HG03521 (cell line): ENCODE results near the gene FAM199X.

ENCODE experiments used
- ATAC-seq: cut with Tn5 transposase; IDR thresholded peaks from one replicate; pipeline ENCODE4 v1.9.1; 2021; ENCODE audit warnings: mild to moderate bottlenecking, moderate library complexity; ENCODE audit not compliant: unreplicated experiment

The FAM199X gene

DNA sequence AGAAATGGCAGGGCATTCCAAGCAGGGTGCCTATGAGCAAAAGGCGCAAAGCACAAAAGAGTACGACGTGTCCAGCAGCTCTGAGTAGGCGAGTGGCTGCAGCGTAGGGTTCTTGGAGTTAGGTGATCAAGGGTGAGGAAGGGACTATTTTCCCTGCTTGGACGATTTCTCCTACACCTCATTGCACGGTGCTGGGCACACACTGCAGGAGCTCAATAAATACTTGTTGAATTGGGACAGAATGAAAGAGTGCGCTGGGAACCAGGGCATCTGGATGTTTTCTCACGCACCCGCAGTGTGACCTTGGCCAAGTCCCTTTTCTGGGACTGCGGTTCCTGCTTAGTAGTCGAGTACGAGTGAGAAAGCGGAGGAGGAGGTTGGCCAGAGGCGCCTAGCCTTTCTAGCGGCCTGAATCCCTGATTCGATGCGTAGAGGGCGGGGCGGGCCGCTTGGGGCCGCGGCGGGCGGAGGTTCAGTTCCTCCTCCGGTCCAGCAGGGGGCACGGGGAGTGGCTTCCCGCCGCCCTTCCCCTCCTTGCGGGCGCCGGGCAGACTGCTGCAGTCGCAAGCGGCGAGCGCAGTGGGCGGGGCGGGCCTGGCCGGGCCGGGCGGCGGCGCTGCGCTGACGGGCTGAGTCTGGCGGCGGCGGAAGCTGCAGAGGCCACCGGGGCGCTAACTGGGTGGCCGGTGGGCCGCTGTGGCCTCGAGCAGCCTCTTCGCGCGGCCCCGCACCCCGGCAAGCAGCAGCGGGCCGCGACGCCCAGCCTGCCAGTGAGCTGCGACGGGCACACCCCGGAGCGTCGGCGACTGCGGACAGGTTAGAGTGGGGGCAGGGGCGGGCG lies at the start of gene FAM199X:
Gene FAM199X (plus strand): TSS at position 560 of the 841 bp plus-strand sequence. CDS start 333 bp downstream, outside the sequence.
- peak; percentile 95 for ATAC-seq

DNA sequence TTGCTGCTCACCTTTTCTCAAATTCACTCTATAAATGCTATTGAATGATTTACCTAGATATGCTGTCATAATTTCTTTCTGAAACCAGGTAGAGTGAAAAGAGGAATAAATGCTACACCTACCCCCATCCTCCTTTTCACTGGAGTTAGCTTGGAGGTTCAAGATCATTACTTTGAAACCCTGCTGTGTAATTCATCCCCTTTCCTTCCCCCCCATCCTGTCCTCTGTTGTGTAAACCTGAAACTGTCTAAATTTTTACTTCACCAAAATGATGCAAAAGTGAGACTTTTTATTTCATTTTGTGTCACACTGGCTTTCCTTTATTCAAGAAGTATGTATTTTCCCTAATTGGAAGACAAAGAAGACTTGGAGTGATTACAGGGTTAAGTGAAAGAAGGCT lies 48.5 kb upstream of the FAM199X start:
- no peak for ATAC-seq

DNA sequence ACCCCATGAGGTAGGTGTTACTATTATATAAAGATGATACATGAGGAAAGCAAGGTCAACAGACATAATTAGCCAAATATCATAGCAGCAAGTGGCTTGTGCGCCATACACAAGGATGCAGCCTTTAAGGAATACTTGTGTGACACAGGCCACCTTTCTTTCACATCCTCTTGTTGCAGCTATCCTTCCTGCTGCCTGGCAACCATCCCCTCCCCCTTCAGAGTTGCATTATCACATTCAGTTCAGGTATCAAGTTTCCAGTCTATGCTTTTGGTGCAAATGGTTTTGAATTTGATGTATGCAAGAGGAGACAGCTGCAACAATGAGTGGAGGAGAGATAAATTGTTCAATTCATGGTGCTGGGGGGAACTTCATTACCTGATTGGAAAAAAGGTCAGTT lies 47.5 kb upstream of the FAM199X start:
- ATAC-seq: no peak

DNA sequence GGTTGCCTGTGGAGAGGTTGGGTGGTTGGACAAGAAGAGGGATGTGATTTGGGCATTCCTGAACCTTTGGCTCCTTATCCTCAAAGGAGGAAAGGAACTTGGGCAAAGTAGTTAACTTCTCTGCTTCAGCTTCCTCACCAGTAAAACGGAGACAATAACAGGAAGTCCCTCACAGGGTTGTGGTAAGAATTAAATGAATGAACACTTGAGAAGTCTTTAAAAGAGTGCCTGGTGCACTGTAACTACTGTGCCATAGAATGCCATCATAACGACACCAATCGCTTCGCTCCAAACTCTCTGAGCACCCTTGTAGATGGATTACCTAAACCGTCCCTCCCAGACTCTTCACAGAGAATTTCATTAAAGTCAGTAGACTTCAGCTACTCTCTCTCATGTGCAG lies 43.4 kb upstream of the FAM199X start:
- ATAC-seq: no peak

DNA sequence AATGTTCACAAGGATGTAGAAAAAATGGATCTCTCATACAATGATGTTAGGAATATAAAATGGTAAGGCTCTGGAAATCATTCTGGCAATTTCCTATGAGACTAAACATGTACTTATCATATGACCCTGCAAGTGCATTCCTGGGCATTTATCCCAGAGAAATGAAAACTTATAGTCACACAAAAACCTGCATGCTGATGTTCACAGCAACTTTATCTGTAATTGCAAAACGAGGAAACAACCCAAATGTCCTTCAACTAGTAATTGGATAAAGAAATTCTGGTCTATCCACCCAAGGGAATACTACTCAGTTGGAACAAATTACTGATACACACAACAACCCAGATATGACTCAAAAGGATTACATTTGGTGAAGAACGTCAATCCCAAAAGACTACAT lies 39.4 kb upstream of the FAM199X start:
- no peak for ATAC-seq

DNA sequence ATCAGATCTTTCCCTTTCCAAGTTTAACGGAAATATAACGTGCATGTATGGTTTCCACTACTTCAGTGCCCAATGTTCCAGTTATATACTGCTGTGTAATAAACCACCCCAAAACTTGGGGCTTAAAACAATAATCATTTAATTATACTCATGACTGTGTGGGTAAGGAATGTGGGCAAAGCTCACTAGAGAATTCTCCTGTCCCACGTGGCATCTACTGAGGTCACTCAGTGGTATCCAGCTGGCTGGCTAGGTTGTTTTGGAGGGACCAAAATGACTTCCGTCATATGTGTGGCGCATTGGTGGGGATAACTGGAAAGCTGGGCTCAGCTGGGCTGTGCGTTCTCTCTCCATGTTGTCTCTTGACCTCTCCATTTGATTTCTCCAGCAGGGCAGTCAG lies 35.4 kb upstream of the FAM199X start:
- ATAC-seq: no peak

DNA sequence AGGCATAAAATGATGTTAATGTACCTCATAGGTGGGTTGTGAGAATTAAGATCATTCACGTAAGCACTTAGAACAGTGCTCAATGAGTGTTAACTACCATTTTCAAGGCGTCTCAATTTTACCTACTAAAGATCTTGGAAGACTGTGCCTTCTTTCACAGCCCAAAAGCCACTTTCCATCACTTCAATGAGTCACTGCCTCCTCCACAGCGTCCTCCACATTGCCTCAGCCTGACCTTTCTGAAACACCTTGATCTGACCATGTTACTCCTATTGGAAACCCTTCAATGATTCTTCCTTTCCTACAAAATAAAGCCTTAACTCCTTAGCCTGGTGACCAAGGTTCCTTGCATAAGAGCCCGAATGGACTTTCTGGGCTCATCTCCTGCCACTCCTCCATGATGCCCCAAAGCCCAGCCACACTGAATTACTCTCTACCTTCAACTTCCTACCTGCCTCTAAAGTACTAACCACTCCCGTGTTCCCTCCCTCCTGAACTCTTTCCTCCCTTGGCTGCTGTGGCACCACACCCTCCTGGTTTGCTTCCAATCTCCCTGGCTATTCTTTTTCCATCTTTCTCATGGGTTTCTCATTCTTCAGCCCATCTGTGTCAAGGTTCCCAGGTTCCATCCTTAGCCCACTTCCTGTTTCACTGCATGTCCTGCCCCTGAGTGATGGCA lies 31.5 kb upstream of the FAM199X start:
- ATAC-seq: no peak

DNA sequence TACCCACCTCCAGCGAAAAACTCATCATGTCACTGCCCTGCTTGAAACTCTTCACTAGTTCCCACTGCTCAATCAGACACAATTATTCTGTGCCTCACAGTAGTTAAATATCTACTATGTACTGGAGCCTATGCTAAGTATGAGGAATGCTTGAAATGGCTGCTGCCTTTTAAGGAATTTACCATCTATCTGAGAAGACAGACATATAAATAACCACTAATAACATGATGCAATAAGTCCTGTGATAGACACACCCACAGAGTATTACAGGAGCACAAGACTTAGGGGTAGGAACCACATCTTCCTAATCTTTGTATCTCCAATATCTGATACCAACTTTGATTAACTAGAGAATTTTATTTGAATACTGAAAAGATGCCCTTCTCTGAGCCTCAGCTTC lies 30.6 kb upstream of the FAM199X start:
- no peak for ATAC-seq

DNA sequence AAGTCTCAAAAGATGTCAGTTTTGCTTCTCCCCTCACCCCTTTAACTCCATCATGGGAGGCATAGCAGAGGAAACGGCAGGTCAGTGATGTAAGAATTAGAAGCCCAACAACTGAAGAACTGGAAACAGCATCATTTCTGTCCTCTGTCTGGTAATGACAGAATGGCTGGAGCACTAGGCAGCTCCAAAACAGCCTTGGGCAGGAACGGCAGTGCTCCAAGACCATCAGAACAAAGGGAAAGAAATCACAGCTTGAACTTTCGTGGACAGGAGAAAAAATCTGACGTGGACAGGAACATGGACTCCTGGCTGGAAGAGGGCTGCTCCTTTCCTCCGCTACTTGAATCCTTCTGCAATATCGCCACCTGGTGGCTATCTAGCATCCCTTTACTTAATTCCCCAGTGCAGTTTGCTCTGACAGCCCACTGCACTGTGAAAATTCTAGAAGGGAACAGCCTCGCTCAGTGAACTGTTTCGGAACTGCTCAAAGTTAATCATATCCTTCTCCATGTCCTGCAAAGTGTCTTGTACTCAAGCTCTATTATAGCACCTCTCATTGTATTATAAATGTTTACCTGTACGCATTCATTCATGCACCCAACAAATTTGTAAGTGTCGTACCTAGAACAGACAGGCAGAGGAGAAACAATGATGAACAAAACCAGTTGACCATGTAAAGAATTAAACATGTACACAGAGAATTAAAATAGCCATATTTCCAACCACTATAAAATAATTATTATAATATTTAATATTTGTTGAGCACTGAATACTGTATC lies 29.8 kb upstream of the FAM199X start:
- ATAC-seq: no peak

DNA sequence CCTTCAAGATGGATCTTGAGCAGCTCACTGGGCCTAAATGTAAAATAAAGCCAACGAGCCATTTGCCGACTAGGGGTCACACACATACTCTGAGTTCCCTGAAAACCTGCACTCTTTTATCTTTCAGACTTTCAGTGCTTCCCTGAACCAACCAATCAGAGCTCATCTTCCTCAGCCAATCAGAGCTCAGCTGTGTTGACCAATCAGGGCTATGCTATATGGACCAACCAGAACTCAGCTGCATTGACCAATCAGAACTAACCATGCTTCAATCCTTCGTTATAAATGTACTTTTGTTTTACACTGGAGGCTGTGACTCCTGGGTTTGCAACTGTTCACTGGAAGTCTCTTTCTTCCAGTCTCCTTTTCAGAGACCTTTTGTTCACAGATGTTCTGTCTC lies 28.8 kb upstream of the FAM199X start:
- ATAC-seq: no peak

DNA sequence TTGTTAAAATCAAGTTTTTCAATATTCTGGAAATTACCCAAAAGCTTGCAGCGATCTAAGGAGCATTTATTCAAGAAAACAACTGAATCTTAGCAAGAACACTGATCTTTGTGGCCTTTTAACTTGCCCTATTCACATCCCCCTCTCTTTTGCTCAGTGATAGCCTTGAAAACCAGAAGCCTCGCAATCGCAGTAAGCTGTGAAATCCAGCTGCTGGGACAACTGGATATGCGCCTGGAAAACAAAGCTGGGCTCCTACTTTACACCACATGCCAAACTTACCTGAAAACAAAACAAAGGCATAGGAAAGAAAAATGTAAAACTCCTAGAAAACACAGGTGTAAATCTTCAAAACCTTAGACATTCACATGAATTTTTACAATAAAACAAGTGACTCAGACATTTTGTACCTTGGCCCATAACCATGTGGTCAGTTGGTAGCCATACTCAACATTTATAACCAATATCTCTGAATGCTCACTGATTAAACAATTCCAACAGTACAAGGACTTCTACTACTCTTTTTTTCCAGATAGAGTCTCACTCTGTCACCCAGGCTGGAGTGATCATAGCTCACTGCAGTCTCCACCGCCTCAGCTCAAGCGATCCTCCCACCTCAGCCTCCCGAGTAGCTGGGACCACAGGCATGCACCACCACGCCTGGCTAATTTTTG lies 25.0 kb upstream of the FAM199X start:
- no peak for ATAC-seq

DNA sequence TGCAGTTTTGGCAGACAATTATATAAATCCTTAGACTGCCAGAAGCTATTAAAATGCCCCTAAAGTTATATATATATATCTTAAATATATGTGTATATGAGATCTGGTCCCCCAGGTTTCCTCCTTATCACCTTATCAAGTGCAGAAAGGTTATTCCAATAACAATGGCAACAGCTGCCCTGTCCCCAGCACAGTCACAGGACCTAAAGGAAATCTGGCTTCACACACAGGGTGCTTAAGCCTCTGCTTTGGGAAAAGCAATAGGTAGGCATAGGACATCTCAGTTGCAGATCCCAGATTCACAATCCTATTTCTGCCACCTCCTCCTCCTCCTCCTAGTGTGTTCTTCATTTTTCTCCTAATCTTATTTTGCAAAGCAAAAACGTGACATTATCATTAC lies 15.2 kb upstream of the FAM199X start:
- no peak for ATAC-seq

DNA sequence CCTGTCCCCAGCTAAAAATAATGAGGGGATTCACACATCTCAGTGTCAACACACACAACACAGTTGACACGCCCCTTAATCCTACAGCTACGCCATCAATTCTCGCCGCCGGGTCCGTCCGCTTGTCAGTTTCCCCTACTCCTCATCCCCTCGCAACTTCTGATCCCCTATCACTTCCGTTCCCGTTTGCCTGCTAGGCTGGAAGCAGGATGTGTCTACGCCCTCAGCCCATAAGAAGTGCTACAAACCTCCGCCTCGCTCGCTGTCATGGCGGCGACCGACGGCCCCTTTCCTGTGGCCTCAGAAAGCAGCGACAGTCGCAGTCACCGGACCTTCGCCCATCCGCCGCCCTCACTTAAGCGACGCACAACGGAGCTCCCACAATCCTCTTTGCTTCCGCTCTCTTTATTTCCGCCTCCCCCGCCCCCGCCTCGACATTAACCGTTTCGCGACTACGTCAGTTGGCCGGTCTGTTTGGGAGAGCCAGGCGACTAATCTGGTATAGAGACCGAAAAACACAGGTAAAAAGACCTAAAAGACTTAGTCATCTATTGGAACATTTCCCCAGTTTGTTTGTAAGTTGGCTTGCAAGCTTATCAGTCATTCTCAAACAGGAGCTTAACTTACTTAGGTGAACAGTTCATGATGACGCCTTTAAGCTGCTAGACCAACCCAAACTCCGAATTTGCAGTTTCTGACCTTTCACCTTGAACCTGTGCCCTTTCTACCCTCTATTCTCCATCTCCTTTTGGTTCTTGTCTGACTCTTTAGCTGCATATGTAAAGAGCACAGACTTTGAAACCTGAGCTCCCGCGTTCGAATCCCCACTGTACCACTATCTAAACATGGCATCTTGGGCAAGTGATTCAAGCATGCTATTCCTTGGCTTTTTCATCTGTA lies 9.4 kb upstream of the FAM199X start, which contains the start of gene SLC25A53:
Gene SLC25A53 (minus strand): TSS at position 380 of the 900 bp plus-strand sequence. CDS start 51,752 bp downstream, outside the sequence.
- peak; percentile 94 for ATAC-seq

DNA sequence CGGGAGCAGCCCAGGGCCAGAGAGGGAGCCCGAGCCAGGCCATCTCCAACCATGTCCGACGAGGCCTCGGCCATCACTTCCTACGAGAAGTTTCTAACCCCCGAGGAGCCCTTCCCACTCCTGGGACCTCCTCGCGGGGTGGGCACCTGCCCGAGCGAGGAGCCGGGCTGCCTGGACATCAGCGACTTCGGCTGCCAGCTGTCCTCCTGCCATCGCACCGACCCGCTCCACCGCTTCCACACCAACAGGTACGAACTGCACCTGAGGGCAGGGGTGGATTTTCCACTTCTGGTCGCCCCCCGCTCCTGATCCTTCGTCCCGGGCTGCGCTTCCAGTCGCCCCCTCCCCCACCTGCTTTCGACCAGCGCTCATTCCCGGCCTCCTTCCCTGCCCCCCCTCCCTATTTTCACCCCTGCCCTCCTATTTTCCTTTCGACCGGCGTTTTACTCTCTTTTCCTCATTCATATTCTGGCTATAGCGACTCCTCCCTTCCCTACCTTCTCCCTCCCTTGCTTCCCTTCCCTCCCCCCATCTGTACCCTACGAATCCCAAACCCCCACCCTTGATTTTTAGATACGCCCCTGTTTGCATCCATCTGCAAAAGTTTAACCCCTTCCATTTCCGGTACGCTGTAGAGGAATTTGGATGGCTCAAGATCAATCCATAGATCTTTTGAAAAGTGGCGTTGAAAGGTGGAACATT lies 633 bp downstream of the FAM199X start:
- no peak for ATAC-seq

DNA sequence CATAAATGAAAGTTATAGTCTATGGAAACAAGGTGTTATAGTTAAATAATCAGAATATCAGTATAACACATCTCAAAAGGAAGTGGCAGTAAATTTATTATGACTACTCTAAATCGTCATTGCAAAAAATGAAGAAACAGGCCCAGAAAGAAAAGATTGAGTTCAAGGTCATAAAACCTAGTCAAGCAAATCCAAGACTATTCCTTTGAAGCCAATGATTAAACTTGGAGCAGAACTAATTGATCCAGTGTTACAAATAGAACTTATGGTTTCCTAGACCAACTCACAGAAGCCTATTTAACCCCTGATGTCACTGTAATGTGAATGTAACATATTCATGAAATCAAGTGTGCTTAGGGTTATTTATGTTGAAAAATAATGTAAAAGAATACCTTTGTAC lies 1.9 kb downstream of the FAM199X start:
- no peak for ATAC-seq

DNA sequence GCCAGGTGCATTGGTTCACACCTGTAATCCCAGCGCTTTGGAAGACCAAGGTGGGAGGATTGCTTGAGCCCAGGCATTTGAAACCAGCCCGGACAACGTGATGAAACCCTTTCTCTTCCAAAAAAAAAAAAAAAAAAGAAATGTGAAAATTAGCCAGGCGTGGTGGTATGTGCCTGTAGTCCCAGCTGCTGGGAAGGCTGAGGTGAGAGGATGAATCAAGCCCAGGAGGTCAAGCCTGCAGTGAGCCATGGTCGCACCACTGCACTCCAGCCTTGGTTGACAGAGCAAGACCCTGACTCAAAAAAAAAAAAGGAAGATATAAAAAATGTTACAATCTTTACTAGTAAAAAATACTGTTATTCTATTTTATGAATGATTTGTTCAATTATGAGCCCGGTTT lies 5.9 kb downstream of the FAM199X start:
- no peak for ATAC-seq

DNA sequence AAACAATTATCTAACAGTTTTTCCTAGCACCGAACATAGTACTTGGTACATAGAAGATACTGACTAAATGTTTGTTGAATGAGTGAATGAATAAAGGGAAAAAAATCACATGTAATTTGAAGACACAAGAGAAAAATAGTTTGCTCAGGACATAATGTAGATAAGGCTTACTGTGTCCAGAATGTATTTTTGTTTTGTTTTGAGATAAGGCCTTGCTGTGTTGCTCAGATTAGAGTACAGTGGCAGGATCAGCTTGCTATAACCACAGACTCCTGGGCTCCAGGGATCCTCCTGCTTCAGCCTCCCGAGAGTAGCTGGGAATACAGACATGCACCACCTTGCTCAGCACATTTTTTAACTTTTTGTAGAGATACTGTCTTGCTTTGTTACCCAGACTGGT lies 6.5 kb downstream of the FAM199X start:
- ATAC-seq: no peak

DNA sequence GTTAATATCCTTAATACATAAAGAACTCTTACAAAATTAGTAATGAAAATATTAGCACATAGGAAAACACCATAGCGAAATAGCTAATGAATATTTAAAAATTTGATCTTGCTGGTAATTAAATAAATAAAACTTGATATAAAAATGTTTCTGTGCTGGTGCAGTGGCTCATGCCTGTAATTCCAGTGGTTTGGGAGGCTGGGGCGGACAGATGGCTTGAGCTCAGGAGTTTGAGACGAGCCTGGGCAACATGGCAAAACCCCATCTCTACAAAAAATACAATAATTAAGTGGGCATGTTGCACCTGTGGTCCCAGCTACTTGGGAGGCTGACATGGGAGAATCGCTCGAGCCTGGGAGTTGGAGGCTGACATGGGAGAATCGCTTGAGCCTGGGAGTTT lies 7.6 kb downstream of the FAM199X start:
- no peak for ATAC-seq

DNA sequence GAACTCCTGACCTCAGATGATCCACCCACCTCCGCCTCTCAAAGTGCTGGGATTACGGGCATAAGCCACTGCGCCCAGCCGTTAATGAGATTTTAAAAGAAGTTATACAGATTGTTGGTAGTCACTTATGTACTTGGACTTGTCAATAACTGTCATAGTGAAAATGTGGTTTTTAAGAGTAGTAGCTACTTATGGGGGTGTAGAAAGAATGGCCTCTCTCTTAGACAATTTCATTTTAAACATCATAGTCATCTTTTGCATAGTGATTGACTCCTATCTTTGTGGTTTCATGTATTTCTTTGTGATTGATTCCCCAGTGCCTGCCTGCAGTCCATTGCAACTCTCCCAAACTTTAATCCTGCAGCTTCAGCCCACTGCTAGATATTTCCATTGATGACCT lies 17.4 kb downstream of the FAM199X start:
- ATAC-seq: no peak
